Cardiac muscle cell (in vitro differentiated cells and primary cell): ENCODE data around the gene NSUN6. TPM values are rescaled to one million over a fixed set of nuclear protein-coding genes. Genes with fewer than 3 reads are reported as not detected.

Experiments used
- DNase-seq, 2 donors: peaks; one replicate each; pipeline versions ENCODE4 v3.0.0 to v3.0.0-alpha.2; 2010 to 2017; ENCODE audit warnings: low read depth in 1 of 2, low spot score in 1 of 2
- H3K27ac ChIP-seq: fragments of 200-600 bp; sonication (generic); 2 replicates; pipeline ENCODE4 v1.5.1; 2016
- H3K27me3 ChIP-seq: fragments of 200-600 bp; sonication (generic); 2 replicates; pipeline ENCODE4 v1.6.0; 2016; ENCODE audit warnings: control low read depth
- H3K36me3 ChIP-seq: fragments of 200-600 bp; sonication (generic); 2 replicates; pipeline ENCODE4 v1.5.1; 2016; ENCODE audit warnings: control low read depth
- H3K4me1 ChIP-seq: fragments of 200-600 bp; sonication (generic); 2 replicates; pipeline ENCODE4 v1.8.1; 2017; ENCODE audit warnings: low read depth, mild to moderate bottlenecking, mixed run types
- H3K4me3 ChIP-seq: fragments of 200-600 bp; sonication (generic); 2 replicates; pipeline ENCODE4 v1.5.1; 2016; ENCODE audit warnings: mild to moderate bottlenecking
- H3K9me3 ChIP-seq: fragments of 200-600 bp; sonication (generic); 2 replicates; pipeline ENCODE4 v1.5.1; 2017; ENCODE audit warnings: low read depth, mild to moderate bottlenecking, control low read depth
- CTCF ChIP-seq: IDR thresholded peaks from 2 replicates; pipeline ENCODE4 v1.5.1; 2012; ENCODE audit warnings: low read depth, mild to moderate bottlenecking, low read length
- polyA plus RNA-seq: library from polyadenylated mRNA; unstranded; fragments of >200 nt; fragmentation: Nextera tagmentation; extraction: Ambion mirVana; gene quantifications from 2 replicates; pipeline ENCODE4 v1.2.1, GENCODE V29; 2016
- total RNA-seq: library from RNA; depleted of rRNA; stranded (reverse); fragments of >200 nt; gene quantifications from 2 replicates; pipeline ENCODE4 v1.2.3, GENCODE V29; 2016

Gene NSUN6
- total and polyA plus RNA-seq, 2 experiments from 2014 or later = 11.4 to 15.4 TPM

DNA sequence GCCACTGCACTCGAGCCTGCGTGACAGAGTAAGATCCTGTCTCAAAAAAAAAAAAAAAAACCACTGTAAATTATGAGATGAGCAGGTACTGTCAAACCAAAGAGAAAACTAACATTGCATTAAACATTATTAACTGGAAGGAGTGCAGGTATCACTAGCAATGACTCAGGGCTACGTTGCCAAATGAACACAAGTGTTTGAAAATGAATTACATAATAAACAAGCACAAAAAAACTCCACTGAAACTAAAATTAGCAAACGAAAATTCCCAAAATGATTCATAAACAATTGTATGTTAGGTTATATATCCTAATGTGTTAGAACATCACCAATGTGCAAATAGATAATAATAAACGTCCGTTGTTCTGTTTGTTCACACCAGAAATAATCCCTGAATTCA, 42.8 kb downstream of the NSUN6 start:
- DNase-seq = no peak
- no peak for TF ChIP-seq CTCF
- Histone ChIP-seq H3K27ac (no peak overlapping the region), H3K4me1 (no peaks in the 10 kb centered on the region), H3K9me3 (no peaks in the 10 kb centered on the region), H3K4me3 (no peak overlapping the region), H3K27me3 (no peaks in the 10 kb centered on the region), H3K36me3 (no peaks in the 10 kb centered on the region)

GRCh38 chr10:18607503-18608378, 43.6 kb downstream of the NSUN6 start:
- TF ChIP-seq CTCF = no peak
- DNase-seq = peak; percentile 56 to 89
- no peak overlapping the region for H3K4me3 ChIP-seq
- no peaks in the 10 kb centered on the region for H3K36me3 ChIP-seq
- H3K27ac ChIP-seq = no peak overlapping the region
- no peaks in the 10 kb centered on the region for H3K9me3 ChIP-seq
- no peaks in the 10 kb centered on the region for H3K27me3 ChIP-seq
- H3K4me1 ChIP-seq = no peaks in the 10 kb centered on the region

- Histone ChIP-seq H3K36me3 (no peaks in the 10 kb centered on the region), H3K27me3 (no peaks in the 10 kb centered on the region), H3K27ac (no peak overlapping the region), H3K9me3 (no peaks in the 10 kb centered on the region), H3K4me3 (no peak overlapping the region), H3K4me1 (no peaks in the 10 kb centered on the region)
- peak in 1 of 2 donors; percentile 32 for DNase-seq
- no peak for TF ChIP-seq CTCF
Observed at GRCh38 chr10:18606051-18606695, 45.2 kb downstream of the NSUN6 start.

GRCh38 chr10:18601321-18601720, 50.1 kb downstream of the NSUN6 start:
- H3K36me3 ChIP-seq = no peaks in the 10 kb centered on the region
- no peaks in the 10 kb centered on the region for H3K9me3 ChIP-seq
- no peak for TF ChIP-seq CTCF
- H3K4me1 ChIP-seq = no peaks in the 10 kb centered on the region
- no peak for DNase-seq
- H3K27ac ChIP-seq = no peak overlapping the region
- no peaks in the 10 kb centered on the region for H3K27me3 ChIP-seq
- no peak overlapping the region for H3K4me3 ChIP-seq

- Histone ChIP-seq H3K9me3 (no peaks in the 10 kb centered on the region), H3K27ac (no peak overlapping the region), H3K27me3 (no peaks in the 10 kb centered on the region), H3K4me3 (no peak overlapping the region), H3K4me1 (no peaks in the 10 kb centered on the region), H3K36me3 (no peaks in the 10 kb centered on the region)
- TF ChIP-seq CTCF = no peak
- DNase-seq = no peak
Observed at GRCh38 chr10:18599392-18599791, 52.0 kb downstream of the NSUN6 start.
